HG03095 (cell line): ENCODE results near the gene KHNYN.

Source experiments
- ATAC-seq: cut with Tn5 transposase; IDR thresholded peaks from one replicate; pipeline ENCODE4 v1.9.1; 2021; ENCODE audit warnings: moderate library complexity; ENCODE audit not compliant: unreplicated experiment

The KHNYN gene

DNA sequence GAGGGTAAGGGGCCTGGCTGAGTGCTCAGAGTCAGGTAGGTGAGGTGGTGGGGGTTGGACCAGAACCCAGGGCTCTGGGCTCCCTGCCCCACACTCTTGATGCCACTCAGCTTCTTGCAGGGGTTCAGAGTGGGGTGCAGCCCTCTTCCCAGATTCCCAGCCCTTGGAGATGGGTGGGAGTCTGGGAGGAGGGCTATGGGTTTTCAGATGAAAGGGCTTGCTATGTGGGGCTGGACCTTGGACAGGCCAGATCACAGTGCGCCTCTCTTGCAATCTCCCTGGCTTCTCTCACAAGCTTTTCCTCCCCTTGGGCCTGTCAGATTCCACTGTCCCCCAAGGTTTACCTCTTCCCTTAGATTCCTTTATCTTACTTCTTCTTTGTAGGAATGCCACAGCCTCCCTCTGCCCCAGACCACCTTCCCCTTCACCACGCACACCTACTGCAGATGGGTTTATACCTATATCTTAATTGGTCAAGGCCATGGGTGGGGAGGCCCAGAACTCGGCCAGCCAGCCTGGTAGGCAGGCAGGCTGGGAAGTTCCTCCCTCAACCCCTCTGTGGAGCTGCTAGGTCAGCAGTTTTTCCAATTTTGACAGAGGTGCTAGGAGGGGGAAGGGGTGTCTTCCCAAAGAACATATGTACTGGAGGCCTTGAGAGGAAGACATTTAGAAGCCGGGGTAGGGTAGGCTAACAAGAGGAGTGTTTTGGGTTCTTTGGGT lies 29.6 kb upstream of the KHNYN start:
- ATAC-seq = no peak

DNA sequence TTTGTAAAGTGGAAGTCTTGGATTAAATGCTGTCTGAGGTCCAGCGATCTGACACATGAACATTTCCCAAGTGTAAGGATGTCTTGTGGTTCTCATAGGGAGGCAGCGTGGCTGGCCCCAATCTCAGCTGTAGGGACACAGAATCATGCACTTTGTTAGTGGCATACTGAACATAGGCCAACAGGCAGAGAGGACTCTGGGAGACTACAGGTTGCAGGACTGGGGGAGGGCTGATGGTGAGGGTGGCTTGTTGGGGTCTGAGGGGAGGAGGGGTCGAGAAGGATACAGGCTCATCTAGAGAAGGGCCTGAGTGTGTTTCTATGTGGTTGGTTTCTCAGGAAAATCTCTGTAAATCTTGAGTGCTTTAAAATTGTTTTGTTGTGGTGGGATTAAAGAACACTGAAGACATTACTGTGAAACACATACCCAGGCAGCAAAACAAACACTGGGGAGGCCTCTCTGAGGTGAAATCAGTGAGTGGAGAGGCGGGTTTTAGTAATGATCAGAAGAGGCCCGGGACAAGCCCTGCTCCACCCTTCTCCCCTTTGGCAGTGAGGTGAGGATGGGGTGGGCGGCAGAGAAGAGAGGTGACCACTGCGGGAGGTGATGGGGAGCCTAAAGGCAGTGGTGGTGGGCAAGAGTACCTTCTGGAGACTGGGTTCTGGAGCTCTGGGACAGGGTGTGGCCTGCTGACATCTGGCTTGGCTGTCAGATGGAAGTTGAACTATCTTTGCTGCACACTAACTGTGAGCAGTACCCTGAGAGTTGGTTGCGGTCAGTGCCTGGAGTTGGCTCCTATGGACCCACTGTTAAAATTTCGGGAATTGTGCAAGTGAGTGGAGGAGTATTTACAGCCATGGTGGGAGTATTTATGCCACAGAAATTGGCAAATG lies 27.7 kb upstream of the KHNYN start:
- no peak for ATAC-seq

DNA sequence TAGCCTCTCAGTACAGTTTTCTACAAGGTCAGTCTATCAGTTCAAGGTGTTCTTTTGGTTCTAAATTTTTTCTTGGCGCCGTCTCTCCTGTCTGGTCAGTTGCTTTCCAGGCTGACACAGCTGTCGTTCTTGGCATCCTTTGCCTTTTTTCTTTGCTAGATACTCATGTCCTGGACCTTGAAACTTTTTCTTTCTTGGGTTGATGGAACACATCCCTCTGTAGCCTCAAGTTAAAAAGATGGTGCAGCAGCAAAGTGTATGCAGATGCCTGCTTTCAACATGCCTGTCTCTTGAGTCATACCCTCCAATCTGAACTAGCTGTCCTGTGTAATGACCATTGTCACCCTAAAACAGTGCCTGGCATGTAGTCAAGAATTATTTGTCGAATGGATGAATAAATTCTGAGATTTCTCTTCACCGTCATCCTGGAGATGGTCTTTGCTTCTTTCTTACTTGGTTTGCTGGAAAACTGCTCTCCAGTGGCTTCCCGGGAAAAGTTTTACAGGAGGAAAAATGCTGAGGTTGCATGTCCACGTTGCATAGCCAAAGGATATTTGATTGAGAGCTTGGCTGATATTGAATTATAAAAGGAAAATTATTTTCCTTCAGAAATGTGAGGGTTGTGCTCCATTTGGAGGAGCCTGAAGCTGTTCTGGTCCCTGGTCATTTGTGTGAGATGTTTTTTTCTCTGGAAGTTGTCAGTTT lies 26.3 kb upstream of the KHNYN start:
- no peak for ATAC-seq

DNA sequence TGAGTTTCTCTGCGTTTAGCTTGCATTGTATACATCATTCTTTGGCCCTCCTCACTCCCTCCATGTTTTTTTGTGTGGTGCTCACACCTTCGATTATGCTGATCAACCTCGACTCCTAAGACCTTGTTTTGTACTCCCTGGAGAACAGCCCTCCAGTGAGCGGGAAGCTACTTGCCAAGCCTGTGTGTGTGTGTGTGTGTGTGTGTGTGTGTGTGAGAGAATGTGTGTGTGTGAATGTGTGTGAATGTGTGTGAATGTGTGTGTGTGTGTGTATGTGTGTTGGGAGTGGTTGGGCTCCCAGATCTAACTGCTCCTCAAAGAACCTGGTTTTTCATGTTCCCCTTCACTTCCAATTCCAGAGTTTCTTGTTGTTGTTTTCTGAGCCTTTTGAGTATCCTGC lies 24.9 kb upstream of the KHNYN start:
- no peak for ATAC-seq

DNA sequence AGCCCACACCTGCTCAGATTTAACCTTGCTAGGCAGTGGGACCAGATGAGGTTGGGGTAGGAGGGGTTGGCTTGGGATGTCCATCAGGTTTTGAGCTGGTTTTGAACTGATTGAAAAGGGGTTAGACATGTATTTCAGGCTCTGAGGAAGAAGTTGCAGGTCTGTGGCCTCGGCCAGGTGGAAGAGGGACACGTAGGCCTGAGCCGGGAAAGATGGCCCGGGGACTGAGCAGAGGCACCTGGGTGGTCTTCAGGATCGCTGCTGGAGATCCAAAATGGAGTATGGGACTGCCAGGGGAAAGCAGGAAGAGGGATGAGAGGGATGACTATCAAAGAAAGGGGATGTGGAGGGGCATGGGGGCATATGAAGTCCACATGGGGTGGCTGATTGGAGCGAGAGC lies 23.3 kb upstream of the KHNYN start:
- no peak for ATAC-seq

- no peak for ATAC-seq
Measured at GRCh38 chr14:24407608-24408325, 22.0 kb upstream of the KHNYN start.

GRCh38 chr14:24408764-24409163 lies 21.0 kb upstream of the KHNYN start:
- no peak for ATAC-seq

DNA sequence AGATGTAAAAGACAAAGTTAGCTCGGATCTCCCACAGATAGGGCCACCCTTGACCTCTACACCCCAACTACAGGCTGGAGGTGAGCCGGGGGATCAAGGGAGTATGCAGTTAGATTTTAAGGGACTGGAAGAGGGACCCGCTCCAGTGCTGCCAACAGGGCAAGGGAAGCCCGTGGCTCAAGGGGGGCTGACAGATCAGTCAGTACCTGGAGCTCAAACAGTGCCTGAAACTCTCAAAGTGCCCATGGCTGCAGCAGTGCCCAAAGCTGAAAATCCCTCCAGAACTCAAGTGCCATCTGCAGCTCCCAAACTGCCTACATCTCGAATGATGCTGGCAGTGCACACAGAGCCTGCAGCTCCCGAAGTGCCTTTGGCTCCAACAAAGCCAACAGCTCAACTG lies 20.6 kb upstream of the KHNYN start:
- no peak for ATAC-seq

DNA sequence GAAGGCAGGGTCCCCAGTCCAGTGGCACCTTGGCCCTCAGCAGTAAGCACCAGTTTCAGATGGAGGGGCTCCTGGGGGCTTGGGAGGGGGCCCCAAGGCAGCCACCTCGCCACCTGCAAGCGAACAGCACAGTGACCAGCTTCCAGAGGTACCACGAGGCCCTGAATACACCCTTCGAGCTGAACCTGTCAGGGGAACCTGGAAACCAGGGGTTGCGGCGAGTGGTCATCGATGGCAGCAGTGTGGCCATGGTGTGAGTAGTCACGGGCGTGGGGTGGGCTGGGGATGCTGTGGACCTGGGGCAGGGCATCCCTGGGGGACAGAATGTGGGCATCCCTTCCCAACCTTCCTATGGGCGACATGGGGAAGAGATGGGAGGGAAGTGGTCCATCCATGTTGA lies 19.8 kb upstream of the KHNYN start:
- no peak for ATAC-seq

DNA sequence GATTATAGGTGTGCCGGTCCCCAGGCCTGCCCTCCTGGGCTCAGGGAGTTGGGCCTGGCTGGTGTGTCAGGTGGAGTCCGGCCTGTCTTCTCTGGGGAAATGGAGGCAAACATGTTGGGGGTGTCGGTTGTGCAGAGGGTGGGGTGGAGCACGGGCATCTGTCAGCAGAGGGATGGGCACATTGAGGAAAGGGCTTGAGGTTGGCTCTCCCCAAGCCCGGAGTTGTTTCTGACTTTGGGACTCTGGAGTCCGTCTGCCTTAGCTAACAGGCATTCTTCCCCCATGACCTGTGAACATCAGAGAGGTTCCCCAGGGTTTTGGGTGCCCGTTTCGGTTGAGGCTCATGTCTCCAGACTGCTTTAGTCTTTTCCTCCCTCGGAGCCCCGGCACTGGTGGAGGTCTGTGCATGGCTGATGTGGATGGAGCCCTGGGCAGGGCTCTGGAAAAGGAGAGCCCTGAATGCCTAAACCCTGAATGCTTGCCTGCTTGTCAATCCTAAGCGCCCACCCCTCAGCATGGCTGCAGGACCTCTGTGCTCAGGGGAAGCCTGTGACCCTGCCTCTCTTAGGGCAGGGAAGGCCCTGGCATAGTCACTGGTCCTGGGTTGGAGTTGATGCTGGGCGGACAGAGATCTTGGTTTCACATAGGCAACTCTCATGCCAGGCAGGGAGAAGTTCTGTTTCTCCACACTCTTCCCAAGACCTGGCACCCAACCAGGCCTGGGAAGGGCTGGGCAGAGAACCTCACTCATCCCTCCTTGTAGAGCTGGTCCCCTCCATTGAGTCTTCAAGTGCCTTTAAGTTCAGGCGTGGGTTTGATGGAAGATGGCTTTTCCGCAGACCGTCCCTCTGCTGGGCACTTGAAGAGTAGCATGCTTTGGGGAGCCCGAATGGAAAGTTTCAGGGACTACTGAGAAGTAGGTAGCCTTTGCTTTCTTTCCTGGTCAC lies 18.0 kb upstream of the KHNYN start:
- ATAC-seq = no peak

DNA sequence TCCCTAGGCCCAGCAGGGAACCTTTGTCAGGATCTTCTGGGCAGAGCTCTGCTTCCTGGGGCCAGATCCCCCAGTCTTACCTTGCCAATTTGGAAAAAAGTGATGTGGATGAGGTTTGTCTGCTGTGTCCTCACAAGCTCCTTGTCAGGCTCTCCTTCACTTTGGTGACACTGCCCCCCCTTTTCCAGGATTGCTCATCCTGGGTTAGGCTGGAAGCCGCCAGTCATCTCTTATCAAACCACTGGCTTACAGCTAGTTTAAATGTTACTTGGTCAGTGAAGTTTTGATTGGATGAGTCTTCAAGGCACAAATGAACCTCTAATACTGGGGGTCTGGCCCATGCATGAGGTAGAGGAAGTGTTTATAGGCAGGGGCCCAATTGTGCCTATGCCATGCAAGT lies 15.7 kb upstream of the KHNYN start:
- no peak for ATAC-seq

DNA sequence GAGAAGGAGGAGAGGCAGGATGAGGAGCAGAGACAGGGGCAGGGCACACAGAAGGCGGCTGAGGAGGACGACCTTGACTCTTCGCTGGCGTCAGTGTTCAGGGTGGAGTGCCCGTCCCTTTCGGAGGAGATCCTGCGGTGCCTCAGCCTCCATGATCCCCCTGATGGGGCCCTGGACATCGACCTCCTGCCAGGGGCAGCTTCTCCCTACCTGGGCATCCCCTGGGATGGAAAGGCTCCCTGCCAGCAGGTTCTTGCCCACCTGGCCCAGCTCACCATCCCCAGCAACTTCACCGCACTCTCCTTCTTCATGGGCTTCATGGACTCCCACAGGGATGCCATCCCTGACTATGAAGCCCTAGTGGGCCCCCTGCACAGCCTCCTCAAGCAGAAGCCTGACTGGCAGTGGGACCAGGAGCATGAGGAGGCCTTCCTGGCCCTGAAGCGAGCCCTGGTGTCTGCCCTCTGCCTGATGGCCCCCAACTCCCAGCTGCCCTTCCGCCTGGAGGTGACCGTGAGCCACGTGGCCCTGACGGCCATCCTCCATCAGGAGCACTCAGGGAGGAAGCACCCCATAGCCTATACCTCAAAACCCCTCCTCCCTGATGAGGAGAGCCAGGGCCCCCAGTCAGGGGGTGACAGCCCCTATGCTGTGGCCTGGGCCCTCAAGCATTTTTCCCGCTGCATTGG lies 14.9 kb upstream of the KHNYN start:
- ATAC-seq = no peak

DNA sequence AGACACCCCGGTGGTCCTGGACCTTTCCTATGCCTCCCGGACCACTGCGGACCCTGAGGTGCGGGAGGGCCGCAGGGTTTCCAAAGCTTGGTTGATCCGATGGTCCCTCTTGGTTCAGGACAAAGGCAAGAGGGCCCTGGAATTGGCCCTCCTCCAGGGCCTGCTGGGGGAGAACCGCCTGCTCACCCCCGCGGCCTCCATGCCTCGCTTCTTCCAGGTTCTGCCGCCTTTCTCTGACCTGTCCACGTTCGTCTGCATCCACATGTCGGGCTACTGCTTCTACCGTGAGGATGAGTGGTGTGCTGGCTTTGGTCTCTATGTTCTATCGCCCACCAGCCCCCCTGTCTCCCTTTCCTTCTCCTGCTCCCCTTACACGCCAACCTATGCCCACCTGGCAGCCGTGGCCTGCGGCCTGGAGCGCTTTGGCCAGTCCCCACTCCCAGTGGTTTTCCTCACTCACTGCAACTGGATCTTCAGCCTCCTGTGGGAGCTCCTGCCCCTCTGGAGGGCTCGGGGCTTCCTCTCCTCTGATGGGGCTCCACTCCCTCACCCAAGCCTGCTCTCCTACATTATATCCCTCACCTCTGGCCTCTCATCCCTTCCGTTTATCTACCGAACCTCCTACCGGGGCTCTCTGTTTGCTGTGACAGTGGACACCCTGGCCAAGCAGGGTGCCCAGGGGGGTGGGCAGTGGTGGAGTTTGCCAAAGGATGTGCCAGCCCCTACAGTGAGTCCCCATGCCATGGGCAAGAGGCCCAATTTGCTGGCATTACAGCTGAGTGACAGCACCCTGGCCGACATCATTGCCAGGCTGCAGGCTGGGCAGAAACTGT lies 14.1 kb upstream of the KHNYN start:
- ATAC-seq = no peak

- no peak for ATAC-seq
Measured at GRCh38 chr14:24416254-24416931, 13.4 kb upstream of the KHNYN start.

DNA sequence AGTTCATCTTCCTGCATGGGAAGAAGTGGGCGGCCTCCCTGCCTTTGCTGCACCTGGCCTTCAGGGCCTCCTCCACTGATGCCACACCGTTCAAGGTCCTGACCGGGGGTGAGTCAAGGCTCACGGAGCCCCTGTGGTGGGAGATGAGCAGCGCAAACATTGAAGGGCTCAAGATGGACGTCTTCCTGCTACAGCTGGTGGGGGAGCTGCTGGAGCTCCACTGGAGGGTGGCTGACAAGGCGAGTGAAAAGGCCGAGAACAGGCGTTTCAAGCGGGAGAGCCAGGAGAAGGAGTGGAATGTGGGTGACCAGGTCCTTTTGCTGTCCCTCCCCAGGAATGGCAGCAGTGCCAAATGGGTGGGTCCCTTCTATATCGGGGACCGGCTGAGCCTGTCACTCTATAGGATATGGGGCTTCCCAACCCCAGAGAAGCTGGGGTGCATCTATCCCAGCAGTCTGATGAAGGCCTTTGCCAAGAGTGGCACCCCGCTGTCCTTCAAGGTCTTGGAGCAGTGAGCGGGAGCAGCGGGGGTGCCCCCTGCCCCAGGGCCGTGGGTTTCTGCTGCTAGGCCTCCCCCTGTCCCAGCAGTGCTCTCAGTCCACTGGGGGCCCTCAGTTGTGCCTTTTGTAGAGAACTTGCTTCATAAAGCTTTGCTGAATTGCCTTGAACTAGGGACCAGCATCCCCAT lies 12.7 kb upstream of the KHNYN start:
- no peak for ATAC-seq

- no peak for ATAC-seq
Measured at GRCh38 chr14:24417832-24418491, 11.8 kb upstream of the KHNYN start.

DNA sequence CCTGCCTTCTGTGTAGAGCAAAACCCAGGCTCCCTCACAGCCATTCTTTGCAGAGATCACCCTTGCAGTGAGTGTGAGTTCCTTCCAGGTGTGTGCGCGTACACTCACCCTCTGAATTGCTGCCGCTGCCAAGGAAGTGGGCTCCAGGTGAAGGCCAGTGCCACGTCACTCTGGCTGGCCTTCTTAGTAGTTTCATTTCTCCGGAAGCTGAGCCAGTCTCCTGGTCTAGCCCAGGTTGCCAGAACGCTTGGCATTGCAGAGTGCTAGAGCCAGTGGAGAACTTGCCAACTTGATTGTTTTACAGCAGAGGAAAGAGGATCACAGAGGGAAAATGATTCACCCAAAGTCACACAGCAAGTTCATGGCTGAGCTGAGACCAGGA lies 11.3 kb upstream of the KHNYN start:
- no peak for ATAC-seq
